ENCODE data around the gene RAB5A.

DNA sequence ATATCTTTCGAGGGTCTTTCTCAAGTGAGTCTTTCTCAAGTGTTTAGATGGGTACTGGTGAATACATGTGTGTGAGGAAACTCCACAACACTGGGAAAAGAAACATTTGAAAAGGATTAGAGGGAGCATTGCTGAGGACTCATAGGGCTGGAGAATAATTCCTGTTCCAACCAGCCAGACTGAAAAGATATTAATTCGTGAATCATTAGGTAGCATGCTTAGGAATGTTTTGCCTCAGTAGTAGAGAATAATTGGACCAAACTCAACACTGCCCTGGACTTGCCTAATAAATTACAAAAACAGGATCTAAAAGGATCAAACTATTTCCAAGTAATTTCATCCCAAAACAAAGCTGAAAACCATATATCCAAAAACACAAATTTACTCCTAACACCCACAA is 47.9 kb downstream of the RAB5A start:
- TF ChIP-seq, protein P1, sequence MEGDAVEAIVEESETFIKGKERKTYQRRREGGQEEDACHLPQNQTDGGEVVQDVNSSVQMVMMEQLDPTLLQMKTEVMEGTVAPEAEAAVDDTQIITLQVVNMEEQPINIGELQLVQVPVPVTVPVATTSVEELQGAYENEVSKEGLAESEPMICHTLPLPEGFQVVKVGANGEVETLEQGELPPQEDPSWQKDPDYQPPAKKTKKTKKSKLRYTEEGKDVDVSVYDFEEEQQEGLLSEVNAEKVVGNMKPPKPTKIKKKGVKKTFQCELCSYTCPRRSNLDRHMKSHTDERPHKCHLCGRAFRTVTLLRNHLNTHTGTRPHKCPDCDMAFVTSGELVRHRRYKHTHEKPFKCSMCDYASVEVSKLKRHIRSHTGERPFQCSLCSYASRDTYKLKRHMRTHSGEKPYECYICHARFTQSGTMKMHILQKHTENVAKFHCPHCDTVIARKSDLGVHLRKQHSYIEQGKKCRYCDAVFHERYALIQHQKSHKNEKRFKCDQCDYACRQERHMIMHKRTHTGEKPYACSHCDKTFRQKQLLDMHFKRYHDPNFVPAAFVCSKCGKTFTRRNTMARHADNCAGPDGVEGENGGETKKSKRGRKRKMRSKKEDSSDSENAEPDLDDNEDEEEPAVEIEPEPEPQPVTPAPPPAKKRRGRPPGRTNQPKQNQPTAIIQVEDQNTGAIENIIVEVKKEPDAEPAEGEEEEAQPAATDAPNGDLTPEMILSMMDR (IDR thresholded peaks at IDR 0.05; ENCODE audit: extremely low read depth in 1 of 2, insufficient read depth in 1 of 2, low read depth in 1 of 2, low read length in 2 of 2), result no peak
- TF ChIP-seq MYC (IDR thresholded peaks at IDR 0.05; ENCODE audit: low read depth, low read length), result no peak
- TF ChIP-seq POLR2AphosphoS5 (IDR thresholded peaks at IDR 0.05; ENCODE audit: insufficient read depth, low read depth, low read length), result no peak
- TF ChIP-seq POLR2A (IDR thresholded peaks at IDR 0.05; ENCODE audit: low read depth, low read length), result no peak
- no peak for TF ChIP-seq EZH2 (IDR thresholded peaks at IDR 0.05; ENCODE audit: borderline replicate concordance, low read depth, low read length, severe bottlenecking)
- no peak for TF ChIP-seq FOS (IDR thresholded peaks at IDR 0.05; ENCODE audit: borderline replicate concordance, insufficient read depth, low read length)
- TF ChIP-seq GATA2 (IDR thresholded peaks at IDR 0.05; ENCODE audit: insufficient read depth, insufficient read length, low read depth, low read length), result no peak
- TF ChIP-seq, protein P2, sequence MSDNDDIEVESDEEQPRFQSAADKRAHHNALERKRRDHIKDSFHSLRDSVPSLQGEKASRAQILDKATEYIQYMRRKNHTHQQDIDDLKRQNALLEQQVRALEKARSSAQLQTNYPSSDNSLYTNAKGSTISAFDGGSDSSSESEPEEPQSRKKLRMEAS (IDR thresholded peaks at IDR 0.05; ENCODE audit: insufficient read depth, insufficient read length), result no peak

Measured in endothelial cell of umbilical vein (primary cell).